ENCODE measurements around the gene PTPRN2. TPM values are rescaled to one million over a fixed set of nuclear protein-coding genes. Genes with fewer than 3 reads are reported as not detected.
A peak's percentile ranks its signal among the peaks of the same experiment; 100 is the strongest.

The PTPRN2 gene
- total and polyA plus RNA-seq, 2 of the 8 experiments (the other 6 are each of a cell fraction or from before 2014, with no cell fraction given) = 2.6 to 4.5 TPM

GRCh38 chr7:157595086-157595855 lies 992.4 kb downstream of the PTPRN2 start (continued):
- TF ChIP-seq SAP30 (IDR thresholded peaks at IDR 0.05; ENCODE audit: insufficient read depth, insufficient replicate concordance, low read length) = no peak
- no peak for TF ChIP-seq CBX8 (IDR thresholded peaks at IDR 0.05; ENCODE audit: borderline replicate concordance, low read depth, low read length)
- peak; percentile 52; the same call in 1 of the 2 replicates for TF ChIP-seq TEAD4 (IDR thresholded peaks at IDR 0.05; ENCODE audit: low read depth, low read length)
- TF ChIP-seq EP300 (IDR thresholded peaks at IDR 0.05; ENCODE audit: borderline replicate concordance in 1 of 2, low read depth in 2 of 2, low read length in 2 of 2) = peak in 1 of 2 experiments; percentile 35; a peak in 1 of 3 replicates
- TF ChIP-seq FOSL1 (IDR thresholded peaks at IDR 0.05; ENCODE audit: insufficient read depth, low read depth, low read length) = no peak
- TF ChIP-seq KDM4A (IDR thresholded peaks at IDR 0.05; ENCODE audit: low read depth, low read length, severe bottlenecking) = no peak
- TF ChIP-seq HDAC6 (IDR thresholded peaks at IDR 0.05; ENCODE audit: low read depth, low read length) = peak; percentile 99
- TF ChIP-seq USF2 (IDR thresholded peaks at IDR 0.05; ENCODE audit: low read length) = no peak
- peak; percentile 99 for TF ChIP-seq POLR2AphosphoS5 (IDR thresholded peaks at IDR 0.05; ENCODE audit: low read depth, low read length)
- TF ChIP-seq TCF12 (IDR thresholded peaks at IDR 0.05; ENCODE audit: low read depth, low read length) = peak; percentile 98
- no peak for TF ChIP-seq RBBP5 (IDR thresholded peaks at IDR 0.05; ENCODE audit: borderline replicate concordance, low read depth, low read length)
- TF ChIP-seq CTCF (IDR thresholded peaks at IDR 0.05; ENCODE audit: control extremely low read depth in 1 of 3, insufficient read depth in 1 of 3, low read depth in 1 of 3, low read length in 3 of 3) = no peak
- TF ChIP-seq RXRA (IDR thresholded peaks at IDR 0.05; ENCODE audit: insufficient read depth, low read depth, low read length) = 0 out of 2 replicates have a peak, but pooled peaks have one; percentile 33
- no peak for TF ChIP-seq MAFK (IDR thresholded peaks at IDR 0.05; ENCODE audit: low read depth, low read length)
- TF ChIP-seq BRCA1 (IDR thresholded peaks at IDR 0.05; ENCODE audit: low read depth, low read length) = no peak
- TF ChIP-seq RNF2 (IDR thresholded peaks at IDR 0.05; ENCODE audit: borderline replicate concordance, low read depth, low read length, missing control alignments, poor library complexity, severe bottlenecking) = peak; percentile 88
- TF ChIP-seq HDAC2 (IDR thresholded peaks at IDR 0.05; ENCODE audit: borderline replicate concordance in 1 of 2, low read depth in 2 of 2, low read length in 2 of 2) = peak; percentile 71 to 96; a peak in 3 of 4 replicates
- peak; percentile 60 for TF ChIP-seq SP1 (IDR thresholded peaks at IDR 0.05; ENCODE audit: low read depth, low read length)

Measured in H1 (cell line).